Effector memory CD4-positive, alpha-beta T cell (primary cell): ENCODE results near the gene RESF1.
A peak's percentile ranks its signal among the peaks of the same experiment; 100 is the strongest.

Source experiments
- DNase-seq, 3 donors: peaks; one replicate each; pipeline ENCODE4 v3.0.0-alpha.2; 2020
- H3K27ac ChIP-seq: 2 replicates; pipeline ENCODE4 v1.7.0; 2013; ENCODE audit warnings: mild to moderate bottlenecking, low read length, moderate library complexity; ENCODE audit not compliant: insufficient read depth, poor library complexity, severe bottlenecking
- H3K27me3 ChIP-seq: replicated peaks from 2 replicates; pipeline ENCODE4 v1.7.0; 2013; ENCODE audit warnings: mild to moderate bottlenecking, low read length; ENCODE audit not compliant: insufficient read depth, control insufficient read depth, poor library complexity, severe bottlenecking
- H3K36me3 ChIP-seq: 2 replicates; pipeline ENCODE4 v1.7.0; 2013; ENCODE audit warnings: mild to moderate bottlenecking, low read length, moderate library complexity; ENCODE audit not compliant: control insufficient read depth, insufficient read depth
- H3K4me1 ChIP-seq: 2 replicates; pipeline ENCODE4 v1.7.0; 2013; ENCODE audit warnings: low read length, mild to moderate bottlenecking; ENCODE audit not compliant: control insufficient read depth, insufficient read depth, poor library complexity, severe bottlenecking
- H3K4me3 ChIP-seq: 2 replicates; pipeline ENCODE4 v1.7.0; 2013; ENCODE audit warnings: low read length, low read depth, mild to moderate bottlenecking; ENCODE audit not compliant: insufficient read depth, poor library complexity, severe bottlenecking
- H3K9me3 ChIP-seq: 2 replicates; pipeline ENCODE4 v1.7.0; 2013; ENCODE audit warnings: mild to moderate bottlenecking, low read length, moderate library complexity; ENCODE audit not compliant: control insufficient read depth
- total RNA-seq, 3 donors: gene quantifications; one replicate each; lab custom pipeline; 2026; lab: John Stamatoyannopoulos, UW

The RESF1 gene, protein sequence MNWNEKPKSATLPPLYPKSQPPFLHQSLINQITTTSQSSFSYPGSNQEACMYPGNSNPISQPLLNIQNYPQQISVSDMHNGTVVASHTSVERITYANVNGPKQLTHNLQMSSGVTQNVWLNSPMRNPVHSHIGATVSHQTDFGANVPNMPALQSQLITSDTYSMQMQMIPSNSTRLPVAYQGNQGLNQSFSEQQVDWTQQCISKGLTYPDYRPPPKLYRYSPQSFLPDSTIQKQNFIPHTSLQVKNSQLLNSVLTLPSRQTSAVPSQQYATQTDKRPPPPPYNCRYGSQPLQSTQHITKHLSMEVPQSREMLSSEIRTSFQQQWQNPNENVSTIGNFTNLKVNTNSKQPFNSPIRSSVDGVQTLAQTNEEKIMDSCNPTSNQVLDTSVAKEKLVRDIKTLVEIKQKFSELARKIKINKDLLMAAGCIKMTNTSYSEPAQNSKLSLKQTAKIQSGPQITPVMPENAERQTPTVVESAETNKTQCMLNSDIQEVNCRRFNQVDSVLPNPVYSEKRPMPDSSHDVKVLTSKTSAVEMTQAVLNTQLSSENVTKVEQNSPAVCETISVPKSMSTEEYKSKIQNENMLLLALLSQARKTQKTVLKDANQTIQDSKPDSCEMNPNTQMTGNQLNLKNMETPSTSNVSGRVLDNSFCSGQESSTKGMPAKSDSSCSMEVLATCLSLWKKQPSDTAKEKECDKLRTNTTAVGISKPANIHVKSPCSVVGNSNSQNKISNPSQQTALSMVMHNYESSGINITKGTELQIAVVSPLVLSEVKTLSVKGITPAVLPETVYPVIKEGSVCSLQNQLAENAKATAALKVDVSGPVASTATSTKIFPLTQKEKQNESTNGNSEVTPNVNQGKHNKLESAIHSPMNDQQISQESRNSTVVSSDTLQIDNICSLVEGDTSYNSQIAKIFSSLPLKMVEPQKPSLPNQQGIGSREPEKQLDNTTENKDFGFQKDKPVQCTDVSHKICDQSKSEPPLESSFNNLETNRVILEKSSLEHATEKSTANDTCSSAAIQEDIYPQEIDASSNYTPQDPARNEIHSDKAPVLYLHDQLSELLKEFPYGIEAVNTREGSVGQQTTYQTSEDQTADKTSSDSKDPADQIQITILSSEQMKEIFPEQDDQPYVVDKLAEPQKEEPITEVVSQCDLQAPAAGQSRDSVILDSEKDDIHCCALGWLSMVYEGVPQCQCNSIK (N-terminal part only)
- 437 to 574 (median 477) reads per million in 3 donors for total RNA-seq

- Histone ChIP-seq H3K4me3 (peak within 1 kb of the TSS; percentile 62), H3K9me3 (no peaks in the 10 kb centered on the region), H3K27me3 (no peaks in the 10 kb centered on the region), H3K27ac (peak within 1 kb of the TSS; percentile 83), H3K4me1 (peaks cover 14% of the 10 kb centered on the region), H3K36me3 (peaks cover 8% of the 10 kb centered on the region)
- DNase-seq = peak; percentile 77 to 78 (median 77)
Measured at GRCh38 chr12:31959161-31959700, at the start of gene RESF1. Gene RESF1, plus strand, starts transcription at chr12:31959415. Its CDS starts 21,541 bp downstream, at chr12:31980956.

GRCh38 chr12:31914927-31915326 lies 44.3 kb upstream of the RESF1 start:
- no peak overlapping the region for H3K27ac ChIP-seq
- no peaks in the 10 kb centered on the region for H3K27me3 ChIP-seq
- no peak for DNase-seq
- H3K9me3 ChIP-seq = peaks cover 4% of the 10 kb centered on the region
- H3K4me3 ChIP-seq = no peak overlapping the region
- no peaks in the 10 kb centered on the region for H3K4me1 ChIP-seq
- H3K36me3 ChIP-seq = no peaks in the 10 kb centered on the region

DNA sequence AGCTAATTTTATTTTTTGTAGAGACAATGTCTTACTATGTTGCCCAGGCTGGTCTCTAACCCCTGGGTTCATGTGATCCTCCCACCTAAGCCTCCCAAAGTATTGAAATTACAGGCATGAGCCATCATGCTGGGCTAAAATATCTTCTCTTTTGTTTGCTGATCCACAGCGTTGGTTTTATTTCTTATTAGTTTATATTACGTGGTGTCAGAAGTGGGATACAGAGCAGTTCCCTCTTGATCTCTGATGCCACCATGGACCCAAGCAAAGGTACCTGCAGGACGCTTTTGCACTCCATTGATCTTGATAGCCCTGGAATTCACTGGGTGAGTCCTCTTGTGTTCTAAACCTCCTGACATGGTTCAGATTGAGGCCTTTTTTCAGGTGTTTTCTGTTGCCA lies 43.8 kb upstream of the RESF1 start:
- Histone ChIP-seq H3K36me3 (no peaks in the 10 kb centered on the region), H3K9me3 (peaks cover 4% of the 10 kb centered on the region)

GRCh38 chr12:31922341-31923062 lies 36.7 kb upstream of the RESF1 start:
- DNase-seq = no peak
- no peak overlapping the region for H3K27ac ChIP-seq
- no peaks in the 10 kb centered on the region for H3K36me3 ChIP-seq
- H3K4me1 ChIP-seq = no peaks in the 10 kb centered on the region
- no peak overlapping the region for H3K4me3 ChIP-seq
- peaks cover 15% of the 10 kb centered on the region for H3K9me3 ChIP-seq
- H3K27me3 ChIP-seq = no peaks in the 10 kb centered on the region

More for the DNA sequence above, 43.8 kb upstream of the RESF1 start:
- Histone ChIP-seq H3K27ac (no peak overlapping the region), H3K27me3 (no peaks in the 10 kb centered on the region), H3K4me3 (no peak overlapping the region), H3K4me1 (no peaks in the 10 kb centered on the region)
- DNase-seq = no peak

GRCh38 chr12:31923063-31923412 lies 36.2 kb upstream of the RESF1 start:
- H3K4me3 ChIP-seq = no peak overlapping the region
- DNase-seq = no peak
- peaks cover 15% of the 10 kb centered on the region for H3K9me3 ChIP-seq
- H3K27me3 ChIP-seq = no peaks in the 10 kb centered on the region
- H3K36me3 ChIP-seq = no peaks in the 10 kb centered on the region
- H3K27ac ChIP-seq = no peak overlapping the region
- peaks cover 4% of the 10 kb centered on the region for H3K4me1 ChIP-seq

DNA sequence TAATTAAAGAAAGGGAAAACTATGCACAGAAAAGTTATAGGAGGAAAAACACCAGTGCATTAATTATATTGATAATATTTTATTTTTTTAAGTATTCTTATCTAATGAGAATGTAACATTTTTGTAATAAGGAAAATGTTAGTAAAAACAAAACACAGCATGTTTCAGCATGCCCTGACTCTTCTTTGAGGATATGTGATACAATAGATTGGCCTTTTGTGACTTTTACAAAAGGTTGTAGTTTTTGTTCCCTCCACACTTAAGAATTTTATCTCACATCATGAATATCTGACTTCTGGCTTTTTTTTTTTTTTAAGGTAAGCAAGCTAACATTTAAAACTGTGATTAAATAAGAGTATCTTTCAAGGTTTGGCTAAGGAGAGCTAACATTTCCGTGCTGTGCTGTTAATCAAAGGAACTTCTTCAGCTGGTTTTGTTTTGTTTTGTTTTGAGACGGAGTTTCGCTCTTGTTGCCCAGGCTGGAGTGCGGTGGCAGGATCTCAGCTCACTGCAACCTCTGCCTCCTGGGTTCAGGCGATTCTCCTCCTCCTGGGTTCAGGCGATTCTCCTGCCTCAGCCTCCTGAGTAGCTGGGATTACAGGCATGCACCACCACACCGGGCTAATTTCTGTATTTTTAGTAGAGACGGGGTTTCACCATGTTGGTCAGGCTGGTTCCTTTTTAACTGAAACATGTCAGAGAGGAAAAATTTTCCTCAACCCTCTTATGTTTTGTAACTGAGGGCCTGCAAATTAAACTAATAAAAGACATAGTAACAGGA lies 30.8 kb upstream of the RESF1 start:
- H3K4me1 ChIP-seq = peaks cover 14% of the 10 kb centered on the region
- H3K4me3 ChIP-seq = peak overlapping the region; percentile 33
- no peak for DNase-seq
- H3K9me3 ChIP-seq = peaks cover 2% of the 10 kb centered on the region
- H3K27me3 ChIP-seq = no peaks in the 10 kb centered on the region
- peak overlapping the region; percentile 62 for H3K27ac ChIP-seq
- no peaks in the 10 kb centered on the region for H3K36me3 ChIP-seq

DNA sequence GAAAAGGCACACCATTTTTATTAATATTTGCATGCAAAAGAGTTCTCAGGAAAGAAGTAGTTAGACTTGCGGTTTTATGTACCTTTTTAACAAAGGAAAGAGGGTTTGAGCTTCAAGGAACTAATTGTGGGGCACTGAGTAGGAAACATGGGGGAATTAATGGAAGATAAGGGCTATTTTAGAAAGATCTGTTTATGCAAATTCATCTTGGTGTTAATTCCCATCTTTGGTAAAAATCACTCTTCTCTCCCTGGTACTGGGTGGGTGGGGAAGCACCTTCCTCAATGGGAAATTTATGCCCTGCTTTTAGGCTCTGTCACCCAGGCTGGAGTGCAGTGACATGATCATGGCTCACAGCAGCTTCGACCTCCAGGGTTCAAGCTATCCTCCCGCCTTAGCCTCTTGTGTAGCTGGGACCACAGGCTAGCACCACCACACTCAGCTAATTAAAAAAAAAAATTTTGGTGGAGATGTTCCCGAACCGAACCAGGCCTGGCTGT lies 30.1 kb upstream of the RESF1 start:
- DNase-seq = no peak
- no peaks in the 10 kb centered on the region for H3K9me3 ChIP-seq
- peak overlapping the region; percentile 33 for H3K4me3 ChIP-seq
- no peaks in the 10 kb centered on the region for H3K27me3 ChIP-seq
- H3K27ac ChIP-seq = peak overlapping the region; percentile 62
- peaks cover 14% of the 10 kb centered on the region for H3K4me1 ChIP-seq
- H3K36me3 ChIP-seq = no peaks in the 10 kb centered on the region

- no peaks in the 10 kb centered on the region for H3K36me3 ChIP-seq
- H3K27ac ChIP-seq = no peak overlapping the region
- H3K4me1 ChIP-seq = peaks cover 14% of the 10 kb centered on the region
- H3K4me3 ChIP-seq = no peak overlapping the region
- no peaks in the 10 kb centered on the region for H3K9me3 ChIP-seq
- DNase-seq = no peak
- H3K27me3 ChIP-seq = no peaks in the 10 kb centered on the region
Measured at GRCh38 chr12:31931796-31932715, 27.2 kb upstream of the RESF1 start.
